ENCODE data around the gene MEA1.

DNA sequence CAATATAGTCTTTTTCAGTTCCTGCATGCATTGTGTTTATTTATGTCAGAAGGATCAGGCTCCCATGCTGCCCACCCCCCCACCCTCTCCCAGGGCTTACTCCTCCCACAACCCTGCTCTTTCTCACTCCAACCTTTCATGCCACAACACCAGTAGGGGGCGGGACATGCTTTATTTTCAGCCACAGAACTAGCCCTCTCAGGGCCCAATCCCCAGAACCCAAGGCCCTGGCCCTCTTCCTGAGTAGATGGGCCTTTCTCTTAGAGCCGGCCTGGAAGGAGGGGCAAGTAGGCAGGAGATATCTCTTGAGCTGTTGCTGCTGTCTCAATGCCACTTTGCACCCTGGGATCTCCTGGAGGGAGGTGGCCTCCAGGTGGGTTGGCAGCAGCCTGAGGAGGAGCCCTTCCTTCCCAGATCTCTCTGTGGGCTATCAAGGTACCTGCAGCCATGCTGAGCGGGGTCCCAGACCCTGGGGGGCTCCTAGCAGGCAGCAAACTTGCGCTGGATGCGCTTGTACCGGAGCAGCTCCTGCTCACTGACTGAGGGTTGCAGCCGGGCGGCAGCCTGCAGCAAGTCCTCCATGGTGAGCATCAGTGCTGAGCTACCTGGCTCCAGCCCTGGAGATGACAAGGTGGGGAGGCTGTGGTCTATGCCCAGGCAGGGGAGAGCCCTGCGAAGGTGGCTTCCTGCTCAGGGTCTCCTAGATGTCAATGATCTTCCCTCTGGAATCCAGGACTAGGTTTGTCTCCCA, 49.7 kb downstream of the MEA1 start:
- TF ChIP-seq CTCF (IDR thresholded peaks at IDR 0.05) (no peak), POLR2A (IDR thresholded peaks at IDR 0.05) (no peak)
